Retinal pigment epithelial cell (primary cell): ENCODE measurements around the gene APBA3.

Source experiments
- DNase-seq: peaks from one replicate; pipeline ENCODE4 v3.0.0-alpha.2; 2010; ENCODE audit warnings: low read depth
- H3K4me3 ChIP-seq: 2 replicates; pipeline ENCODE4 v1.5.1; 2011; ENCODE audit warnings: mild to moderate bottlenecking, low read length, control low read depth, moderate library complexity
- CTCF ChIP-seq: conservative IDR thresholded peaks from 2 replicates; pipeline ENCODE4 v1.5.1; 2011; ENCODE audit warnings: low read depth, low read length, control low read depth, inconsistent platforms

Gene APBA3

GRCh38 chr19:3800996-3801395, 39.5 kb upstream of the APBA3 start:
- no peak for TF ChIP-seq CTCF
- no peak overlapping the region for H3K4me3 ChIP-seq
- DNase-seq: no peak

- no peak for TF ChIP-seq CTCF
- no peak for DNase-seq
- no peak overlapping the region for H3K4me3 ChIP-seq
Measured at GRCh38 chr19:3798137-3798536, 36.6 kb upstream of the APBA3 start.

GRCh38 chr19:3796358-3796757, 34.9 kb upstream of the APBA3 start:
- DNase-seq: no peak
- TF ChIP-seq CTCF: no peak
- H3K4me3 ChIP-seq: no peak overlapping the region

- H3K4me3 ChIP-seq: no peak overlapping the region
- no peak for TF ChIP-seq CTCF
- DNase-seq: no peak
Measured at GRCh38 chr19:3793799-3794198, 32.3 kb upstream of the APBA3 start.

GRCh38 chr19:3792114-3792513, 30.6 kb upstream of the APBA3 start:
- TF ChIP-seq CTCF: no peak
- no peak overlapping the region for H3K4me3 ChIP-seq
- DNase-seq: no peak

GRCh38 chr19:3790941-3791340, 29.4 kb upstream of the APBA3 start:
- no peak for TF ChIP-seq CTCF
- no peak for DNase-seq

GRCh38 chr19:3790209-3790734, 28.8 kb upstream of the APBA3 start:
- no peak for DNase-seq

More at GRCh38 chr19:3790941-3791340, 29.4 kb upstream of the APBA3 start:
- no peak overlapping the region for H3K4me3 ChIP-seq

More at GRCh38 chr19:3790209-3790734, 28.8 kb upstream of the APBA3 start:
- TF ChIP-seq CTCF: no peak
- H3K4me3 ChIP-seq: no peak overlapping the region
